Activated CD8-positive, alpha-beta memory T cell treated with anti-CD3 and anti-CD28 coated beads, Interleukin-2, amount 10 ng/mL, durations not matched to agents 7 days and 5 days (primary cell): Measurements from ENCODE around the gene GPD2. TPM values are rescaled to one million over a fixed set of nuclear protein-coding genes. Genes with fewer than 3 reads are reported as not detected.
"Not testable (repeated sequence)": the region's sequence is repeated elsewhere in the genome, so short reads cannot be mapped to it uniquely, and the experiment has no call there.

Experiments used
- ATAC-seq: fragments of 150-1000 bp; cut with Tn5 transposase; one replicate; pipeline ENCODE4 v1.10.0; 2021; ENCODE audit warnings: moderate library complexity
- CTCF ChIA-PET: fragments of 350-600 bp; sonication (Branson Sonifier 250); formaldehyde crosslinking; loops from one replicate; lab custom pipeline; 2021; ENCODE audit warnings: antibody characterized with exemption; lab: Charles Lee
- DNase-seq: peaks from one replicate; pipeline ENCODE4 v3.0.0-alpha.2; 2020
- H3K27ac Mint-ChIP-seq: one replicate; pipeline ENCODE4 v1.8.0; 2021; ENCODE audit warnings: mild to moderate bottlenecking, mixed read lengths
- H3K27me3 Mint-ChIP-seq: one replicate; pipeline ENCODE4 v1.8.0; 2021; ENCODE audit warnings: mixed read lengths
- H3K36me3 Mint-ChIP-seq: one replicate; pipeline ENCODE4 v1.8.0; 2021; ENCODE audit warnings: mild to moderate bottlenecking, mixed read lengths
- H3K4me1 Mint-ChIP-seq: one replicate; pipeline ENCODE4 v1.8.0; 2021; ENCODE audit warnings: mixed read lengths
- H3K4me3 Mint-ChIP-seq: one replicate; pipeline ENCODE4 v1.8.0; 2021; ENCODE audit warnings: mild to moderate bottlenecking, moderate library complexity, mixed read lengths
- H3K9me3 Mint-ChIP-seq: one replicate; pipeline ENCODE4 v1.8.0; 2022; ENCODE audit warnings: low read depth, mixed read lengths
- total RNA-seq, 2 experiments: library from RNA; stranded (reverse); gene quantifications; one replicate each; pipeline ENCODE4 v1.2.3, GENCODE V29; 2021

GPD2 gene
- total RNA-seq, 2 experiments from 2014 or later = 23.6 to 26.1 TPM

DNA sequence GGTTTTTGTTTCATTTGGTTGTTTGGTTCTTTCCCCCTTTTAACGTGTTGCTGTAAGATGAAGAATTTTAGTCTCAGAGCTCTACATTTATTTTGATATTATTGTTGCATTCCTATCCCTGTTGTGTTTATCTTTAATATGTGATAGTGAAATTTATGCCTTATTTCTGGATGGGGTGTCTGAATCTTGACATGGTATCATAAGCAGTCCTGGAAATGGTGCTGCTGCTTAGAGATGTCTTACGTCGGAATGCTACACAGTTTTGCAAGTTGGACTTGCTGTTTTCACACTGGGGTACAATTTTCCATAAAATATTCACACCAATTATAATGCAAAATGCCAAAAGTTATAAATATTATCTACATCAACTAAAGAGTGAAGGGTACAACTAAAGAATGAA is 164.0 kb downstream of the GPD2 start:
- DNase-seq (no peak), ATAC-seq (no peak)
- H3K27ac Mint-ChIP-seq = no peak overlapping the region
- H3K27me3 Mint-ChIP-seq = peaks cover 15% of the 10 kb centered on the region
- CTCF ChIA-PET = no interaction called here
- no peaks in the 10 kb centered on the region for H3K9me3 Mint-ChIP-seq
- no peaks in the 10 kb centered on the region for H3K36me3 Mint-ChIP-seq
- no peak overlapping the region for H3K4me3 Mint-ChIP-seq
- H3K4me1 Mint-ChIP-seq = no peaks in the 10 kb centered on the region

DNA sequence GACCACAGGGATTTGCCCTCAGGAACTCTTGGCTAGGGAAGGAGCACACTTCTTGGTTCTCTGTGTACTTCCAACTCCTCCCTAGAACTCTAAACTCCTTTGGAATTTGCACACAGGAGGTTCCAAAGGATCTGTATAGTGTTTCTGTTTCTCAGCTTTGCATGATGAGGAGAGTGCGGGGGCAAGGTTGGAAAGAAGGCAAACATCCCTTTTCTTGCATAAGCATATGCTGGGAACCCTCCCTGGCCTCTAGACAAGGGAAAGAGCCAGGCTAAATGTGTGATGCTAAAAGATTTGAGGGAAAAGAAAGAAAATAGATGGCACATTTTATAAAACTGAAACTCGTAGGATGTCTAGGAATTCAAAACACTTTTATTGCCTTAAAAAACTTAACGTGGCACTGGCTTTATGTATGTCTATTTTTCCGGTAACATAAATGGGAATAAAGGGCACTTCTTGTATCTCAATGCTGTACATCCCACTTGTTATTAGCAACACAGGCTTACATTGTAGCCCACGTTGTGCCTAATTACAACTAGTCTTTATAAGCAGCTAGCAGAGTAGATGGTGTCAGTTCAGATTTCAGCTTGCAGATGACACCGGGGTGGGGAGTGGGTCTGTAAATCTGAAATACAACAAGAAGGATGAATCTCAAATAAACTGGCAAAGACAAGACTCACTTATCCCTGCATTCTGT is 165.8 kb downstream of the GPD2 start:
- Mint-ChIP-seq H3K4me1 (no peaks in the 10 kb centered on the region), H3K4me3 (no peak overlapping the region), H3K27me3 (peaks cover 11% of the 10 kb centered on the region), H3K36me3 (no peaks in the 10 kb centered on the region), H3K9me3 (no peaks in the 10 kb centered on the region), H3K27ac (no peak overlapping the region)
- ATAC-seq = no peak
- no peak for DNase-seq
- CTCF ChIA-PET = no interaction called here

DNA sequence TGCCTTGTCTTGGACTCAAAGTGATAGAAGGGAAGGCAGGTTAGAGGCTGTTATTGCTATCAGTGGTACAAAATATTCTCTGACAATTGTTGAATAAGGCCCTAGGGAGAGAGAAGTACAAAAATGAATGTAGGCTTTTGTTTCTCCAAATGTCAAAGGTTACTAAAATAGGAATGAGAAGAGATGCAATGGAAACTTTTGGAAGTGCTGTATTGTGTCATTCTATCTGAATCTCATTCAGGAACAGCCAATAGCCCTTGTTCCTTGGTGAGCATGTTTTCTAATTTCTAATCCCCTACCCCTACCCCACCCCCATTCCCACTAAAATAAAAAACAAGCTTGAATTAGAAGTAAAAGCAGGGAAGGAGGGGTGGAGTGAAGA is 166.4 kb downstream of the GPD2 start:
- no peak overlapping the region for H3K27ac Mint-ChIP-seq
- CTCF ChIA-PET = no interaction called here
- DNase-seq (no peak), ATAC-seq (no peak)
- no peaks in the 10 kb centered on the region for H3K36me3 Mint-ChIP-seq
- no peaks in the 10 kb centered on the region for H3K4me1 Mint-ChIP-seq
- no peaks in the 10 kb centered on the region for H3K9me3 Mint-ChIP-seq
- H3K4me3 Mint-ChIP-seq = no peak overlapping the region
- peaks cover 11% of the 10 kb centered on the region for H3K27me3 Mint-ChIP-seq

DNA sequence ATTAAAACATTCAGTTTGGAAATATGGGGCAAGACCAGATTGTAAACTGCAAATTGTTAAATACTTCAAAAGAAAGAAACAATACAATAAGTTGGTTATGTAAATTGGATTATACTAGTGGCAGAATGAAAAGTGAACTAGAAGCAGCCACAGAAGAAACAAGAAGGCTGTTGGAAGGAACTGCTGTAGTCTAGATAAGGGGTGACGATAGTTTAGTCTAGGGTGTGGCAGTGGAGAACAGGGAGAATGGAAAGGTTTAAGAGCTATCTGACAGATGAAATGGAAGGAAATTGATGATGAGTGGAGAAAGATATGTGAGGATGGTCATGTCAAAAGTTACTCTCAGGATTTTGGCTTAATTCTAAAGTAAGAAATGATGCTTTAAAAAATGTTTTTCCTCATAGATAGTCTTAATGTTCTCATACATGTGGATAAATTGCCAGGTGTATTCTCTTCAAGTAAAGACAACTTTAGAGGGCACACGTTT is 179.7 kb downstream of the GPD2 start:
- CTCF ChIA-PET = no interaction called here
- Mint-ChIP-seq H3K27ac (no peak overlapping the region), H3K9me3 (no peaks in the 10 kb centered on the region), H3K4me3 (no peak overlapping the region), H3K36me3 (no peaks in the 10 kb centered on the region), H3K27me3 (peaks cover 9% of the 10 kb centered on the region), H3K4me1 (no peaks in the 10 kb centered on the region)
- DNase-seq (no peak), ATAC-seq (no peak)

- DNase-seq, H3K27ac Mint-ChIP-seq, H3K9me3 Mint-ChIP-seq, ATAC-seq, H3K4me1 Mint-ChIP-seq, H3K36me3 Mint-ChIP-seq, H3K4me3 Mint-ChIP-seq: not testable (repeated sequence)
- CTCF ChIA-PET = interaction anchor here (0.6 kb wide), 1 partner anchor 267 kb away, joined by 3 read pairs; no protein-coding TSS in a partner anchor
- H3K27me3 Mint-ChIP-seq = peaks cover 17% of the 10 kb centered on the region
These were observed 181.9 kb downstream of the GPD2 start for GRCh38 chr2:156618071-156618470.

- Mint-ChIP-seq H3K36me3 (no peaks in the 10 kb centered on the region), H3K9me3 (no peaks in the 10 kb centered on the region), H3K27ac (no peak overlapping the region), H3K4me3 (no peak overlapping the region), H3K27me3 (peaks cover 22% of the 10 kb centered on the region), H3K4me1 (no peaks in the 10 kb centered on the region)
- no peak for ATAC-seq
- no peak for DNase-seq
- CTCF ChIA-PET = no interaction called here
These were observed 182.9 kb downstream of the GPD2 start for GRCh38 chr2:156619021-156619539.

DNA sequence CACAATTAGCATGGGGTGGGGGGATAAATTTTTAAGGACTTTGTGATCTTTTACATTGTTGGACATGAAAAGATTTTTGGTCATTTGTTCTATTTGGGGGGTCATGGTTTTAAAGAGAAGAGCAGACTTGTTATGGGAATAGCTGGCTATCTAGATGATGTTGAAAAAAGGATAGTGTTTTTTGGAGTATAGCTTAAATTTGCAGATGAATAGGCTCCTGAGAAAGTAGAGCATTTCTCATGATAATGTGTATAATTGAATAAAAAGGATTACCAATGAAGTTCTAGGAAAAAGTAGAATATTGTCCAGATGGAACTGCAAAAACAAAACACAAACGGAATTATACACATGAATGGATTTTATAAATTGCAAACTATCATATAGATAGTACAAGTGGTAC is 186.3 kb downstream of the GPD2 start:
- Mint-ChIP-seq H3K27ac (no peak overlapping the region), H3K27me3 (peaks cover 24% of the 10 kb centered on the region), H3K4me3 (no peak overlapping the region), H3K36me3 (no peaks in the 10 kb centered on the region), H3K9me3 (no peaks in the 10 kb centered on the region), H3K4me1 (no peaks in the 10 kb centered on the region)
- ATAC-seq (no peak), DNase-seq (no peak)
- CTCF ChIA-PET = no interaction called here

- Mint-ChIP-seq H3K9me3 (no peaks in the 10 kb centered on the region), H3K27ac (no peak overlapping the region), H3K4me1 (no peaks in the 10 kb centered on the region), H3K4me3 (no peak overlapping the region), H3K27me3 (peaks cover 28% of the 10 kb centered on the region), H3K36me3 (no peaks in the 10 kb centered on the region)
- CTCF ChIA-PET = no interaction called here
- no peak for ATAC-seq
- DNase-seq = no peak
These were observed 189.4 kb downstream of the GPD2 start for GRCh38 chr2:156625360-156626170.

DNA sequence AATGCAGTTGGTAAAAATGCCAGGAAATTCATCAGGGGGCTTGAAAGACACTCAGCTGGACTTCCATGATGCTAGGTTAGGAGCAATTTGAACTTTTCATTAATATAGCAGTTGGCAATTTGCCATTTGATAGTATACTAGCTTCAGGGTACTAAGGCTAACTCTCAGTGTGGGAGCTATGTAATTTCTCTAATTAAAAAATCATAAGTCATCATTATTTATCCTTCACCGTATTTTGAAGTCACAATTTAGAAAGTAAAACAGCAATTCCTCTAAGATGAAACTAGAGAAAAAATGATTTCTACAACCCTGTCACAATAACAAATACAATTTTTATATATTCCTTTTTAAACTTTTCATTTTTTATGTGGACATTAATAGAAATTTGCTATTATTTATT is 190.8 kb downstream of the GPD2 start:
- Mint-ChIP-seq H3K27ac (no peak overlapping the region), H3K9me3 (no peaks in the 10 kb centered on the region), H3K36me3 (no peaks in the 10 kb centered on the region), H3K4me1 (no peaks in the 10 kb centered on the region), H3K4me3 (no peak overlapping the region), H3K27me3 (peaks cover 26% of the 10 kb centered on the region)
- CTCF ChIA-PET = no interaction called here
- DNase-seq = no peak
- ATAC-seq = no peak

DNA sequence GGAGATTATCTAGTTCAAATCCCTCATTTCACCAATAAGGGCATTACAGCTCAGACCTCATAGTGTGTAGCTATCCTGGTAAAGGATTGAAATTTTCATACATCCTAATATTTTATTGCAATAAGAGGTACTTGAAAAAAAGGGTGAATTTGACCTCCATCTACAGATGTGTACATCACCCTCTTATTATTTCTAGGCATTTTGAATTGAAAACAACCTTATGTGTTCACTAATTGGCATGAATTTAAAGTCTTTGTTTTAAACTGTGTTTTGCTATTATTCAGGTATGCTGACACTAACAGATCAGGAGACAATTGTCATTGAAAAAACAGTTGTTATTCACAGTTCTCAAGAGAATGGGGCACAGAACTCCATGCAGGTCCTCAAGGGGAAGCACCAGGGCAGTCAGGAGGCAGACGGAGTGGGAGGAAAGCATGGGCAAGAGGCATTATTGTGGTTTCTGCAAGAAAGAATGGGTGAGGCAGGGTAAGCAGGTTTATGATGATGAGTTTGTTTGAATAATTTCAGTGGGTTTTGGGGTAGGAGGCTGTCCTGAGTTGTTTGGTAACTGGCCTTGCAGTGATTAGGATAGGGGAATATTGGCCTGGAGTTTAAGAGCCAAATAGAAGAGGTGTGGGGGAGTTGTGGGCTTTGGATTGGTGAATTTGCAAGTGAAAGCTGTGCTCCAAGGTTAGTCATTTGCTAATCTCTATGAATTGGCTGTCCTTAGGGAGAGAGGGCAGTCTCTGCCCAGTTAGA is 194.6 kb downstream of the GPD2 start:
- no peak overlapping the region for H3K4me3 Mint-ChIP-seq
- ATAC-seq = no peak
- H3K9me3 Mint-ChIP-seq = no peaks in the 10 kb centered on the region
- no peak for DNase-seq
- no peaks in the 10 kb centered on the region for H3K36me3 Mint-ChIP-seq
- H3K4me1 Mint-ChIP-seq = no peaks in the 10 kb centered on the region
- no peak overlapping the region for H3K27ac Mint-ChIP-seq
- peaks cover 19% of the 10 kb centered on the region for H3K27me3 Mint-ChIP-seq
- CTCF ChIA-PET = no interaction called here

DNA sequence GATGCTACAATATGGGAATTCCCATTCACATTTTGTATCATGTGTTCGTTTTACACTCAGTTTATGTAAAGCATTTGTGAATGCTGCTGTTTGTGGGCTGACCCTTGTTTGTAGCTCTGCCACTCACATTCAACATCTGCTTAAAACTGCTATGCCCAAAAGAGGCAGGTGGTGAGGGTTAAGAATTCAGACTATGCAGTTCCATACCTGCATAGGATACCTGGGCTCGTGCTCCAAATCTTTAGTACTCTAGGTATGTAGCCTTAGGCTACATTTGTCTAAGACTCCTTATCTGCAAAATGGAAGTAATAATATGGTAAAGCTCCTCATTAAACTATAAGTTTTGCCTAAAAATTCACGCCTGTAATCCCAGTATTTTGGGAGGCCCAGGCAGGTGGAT is 199.5 kb downstream of the GPD2 start:
- Mint-ChIP-seq H3K27ac (no peak overlapping the region), H3K4me3 (no peak overlapping the region), H3K36me3 (no peaks in the 10 kb centered on the region), H3K4me1 (no peaks in the 10 kb centered on the region), H3K9me3 (peaks cover 2% of the 10 kb centered on the region), H3K27me3 (peaks cover 13% of the 10 kb centered on the region)
- ATAC-seq (no peak), DNase-seq (no peak)
- CTCF ChIA-PET = no interaction called here
